ENCODE results near the gene P2RX5.

P2RX5 gene

GRCh38 chr17:3681057-3681456 is 14.9 kb downstream of the P2RX5 start:
- H3K4me3 ChIP-seq (ENCODE audit: low read depth, low read length): no peak overlapping the region
- TF ChIP-seq CTCF (IDR thresholded peaks at IDR 0.05; ENCODE audit: borderline replicate concordance, insufficient read depth, low read depth, low read length): no peak

- TF ChIP-seq CTCF (IDR thresholded peaks at IDR 0.05; ENCODE audit: borderline replicate concordance, insufficient read depth, low read depth, low read length): no peak
- H3K4me3 ChIP-seq (ENCODE audit: low read depth, low read length): no peak overlapping the region
Observed at GRCh38 chr17:3679531-3680126, 16.3 kb downstream of the P2RX5 start.

- no peak for TF ChIP-seq CTCF (IDR thresholded peaks at IDR 0.05; ENCODE audit: borderline replicate concordance, insufficient read depth, low read depth, low read length)
Observed at GRCh38 chr17:3678821-3679530, 17.0 kb downstream of the P2RX5 start.

GRCh38 chr17:3678095-3678820 is 17.7 kb downstream of the P2RX5 start:
- no peak for TF ChIP-seq CTCF (IDR thresholded peaks at IDR 0.05; ENCODE audit: borderline replicate concordance, insufficient read depth, low read depth, low read length)
- no peak overlapping the region for H3K4me3 ChIP-seq (ENCODE audit: low read depth, low read length)

More at GRCh38 chr17:3678821-3679530, 17.0 kb downstream of the P2RX5 start:
- no peak overlapping the region for H3K4me3 ChIP-seq (ENCODE audit: low read depth, low read length)

GRCh38 chr17:3675886-3676285 is 20.1 kb downstream of the P2RX5 start:
- no peak for TF ChIP-seq CTCF (IDR thresholded peaks at IDR 0.05; ENCODE audit: borderline replicate concordance, insufficient read depth, low read depth, low read length)
- no peak overlapping the region for H3K4me3 ChIP-seq (ENCODE audit: low read depth, low read length)

- no peak overlapping the region for H3K4me3 ChIP-seq (ENCODE audit: low read depth, low read length)
- no peak for TF ChIP-seq CTCF (IDR thresholded peaks at IDR 0.05; ENCODE audit: borderline replicate concordance, insufficient read depth, low read depth, low read length)
Observed at GRCh38 chr17:3672571-3672970, 23.4 kb downstream of the P2RX5 start.

All from GM12875 (cell line).